IMR-90 (cell line): ENCODE results near the gene PPFIA1.

ENCODE experiments used
- CEBPB ChIP-seq: IDR thresholded peaks from 2 replicates; pipeline ENCODE4 v1.6.1; 2012; ENCODE audit warnings: low read depth, low read length, improper control_type of control experiment
- CTCF ChIP-seq: conservative IDR thresholded peaks from 2 replicates; pipeline ENCODE4 v1.5.1; 2012; ENCODE audit warnings: mild to moderate bottlenecking, low read depth, low read length, improper control_type of control experiment
- FOS ChIP-seq: fragments of 150-350 bp; IDR thresholded peaks from 2 replicates; pipeline ENCODE4 v1.6.1; 2016; ENCODE audit warnings: low read depth, low read length
- MXI1 ChIP-seq: IDR thresholded peaks from 2 replicates; pipeline ENCODE4 v1.6.1; 2012; ENCODE audit warnings: low read depth, mild to moderate bottlenecking, low read length, moderate library complexity, borderline replicate concordance
- POLR2A ChIP-seq: IDR thresholded peaks from 2 replicates; pipeline ENCODE4 v1.6.1; 2012; ENCODE audit warnings: mild to moderate bottlenecking, low read depth, low read length
- RCOR1 ChIP-seq: IDR thresholded peaks from 2 replicates; pipeline ENCODE4 v1.6.1; 2012; ENCODE audit warnings: mild to moderate bottlenecking, low read length, improper control_type of control experiment; ENCODE audit not compliant: insufficient replicate concordance
- USF2 ChIP-seq: fragments of 150-350 bp; IDR thresholded peaks from 2 replicates; pipeline ENCODE4 v1.6.1; 2017; ENCODE audit warnings: mild to moderate bottlenecking, antibody characterized with exemption, low read length, low read depth

DNA sequence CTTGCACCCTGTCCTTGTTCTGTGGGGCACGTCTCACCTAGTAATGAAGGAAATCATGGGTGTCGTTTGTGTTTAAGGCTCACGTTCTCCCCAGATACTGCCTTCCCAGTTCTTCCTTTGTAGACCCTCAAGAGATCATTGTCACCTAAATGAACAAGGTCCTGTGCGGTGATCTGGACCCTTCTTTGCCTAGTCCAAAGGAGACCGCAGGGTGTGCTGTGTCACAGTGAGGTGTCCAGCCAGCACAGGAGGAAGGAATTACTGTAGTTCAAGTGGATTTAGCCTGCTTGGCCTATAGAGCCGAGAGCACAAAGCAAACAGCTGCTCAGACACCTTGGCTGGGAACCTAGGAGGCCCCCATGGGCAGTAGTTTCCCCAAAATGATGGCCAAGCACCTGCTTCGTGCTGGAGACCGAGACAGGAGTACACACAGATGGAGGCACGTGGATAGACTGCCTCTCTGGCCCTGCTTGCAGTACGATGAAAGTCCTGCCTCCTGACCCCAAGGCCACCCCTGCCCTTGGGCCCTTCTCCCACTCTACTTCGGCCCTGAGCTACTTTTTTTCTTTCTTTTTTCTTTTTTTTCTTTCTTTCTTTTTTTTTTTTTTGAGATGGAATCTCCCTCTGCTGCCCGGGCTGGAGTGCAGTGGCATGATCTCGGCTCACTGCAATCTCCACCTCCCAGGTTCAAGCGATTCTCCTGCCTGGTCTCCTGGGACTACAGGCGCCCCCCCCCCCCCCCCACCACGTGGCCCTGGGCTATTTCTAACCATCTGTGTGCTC, 19.4 kb upstream of the PPFIA1 start:
- no peak for TF ChIP-seq MXI1
- TF ChIP-seq POLR2A = no peak
- no peak for TF ChIP-seq FOS
- TF ChIP-seq CTCF = no peak
- TF ChIP-seq RCOR1 = no peak
- TF ChIP-seq USF2 = no peak
- no peak for TF ChIP-seq CEBPB
